Measurements from ENCODE around the gene POM121C.
"Not testable (repeated sequence)": the region's sequence is repeated elsewhere in the genome, so short reads cannot be mapped to it uniquely, and the experiment has no call there.

POM121C gene

GRCh38 chr7:75480313-75480712 lies 5.8 kb downstream of the POM121C start:
- not testable (repeated sequence) for H3K36me3 ChIP-seq (ENCODE audit: control insufficient read depth, insufficient read depth, low read length); H3K27ac ChIP-seq (ENCODE audit: low read depth, low read length); H3K4me3 ChIP-seq (ENCODE audit: low read depth, low read length); H3K9ac ChIP-seq (ENCODE audit: low read depth, low read length); H3K9me3 ChIP-seq (ENCODE audit: control insufficient read depth, insufficient read depth, low read length); H3K27me3 ChIP-seq (ENCODE audit: control insufficient read depth, insufficient read depth, low read length); H3K4me1 ChIP-seq (ENCODE audit: control insufficient read depth, insufficient read depth, low read length)

- H3K27me3 ChIP-seq (ENCODE audit: control insufficient read depth, insufficient read depth, low read length); H3K9me3 ChIP-seq (ENCODE audit: control insufficient read depth, insufficient read depth, low read length); H3K4me1 ChIP-seq (ENCODE audit: control insufficient read depth, insufficient read depth, low read length); H3K27ac ChIP-seq (ENCODE audit: low read depth, low read length); H3K9ac ChIP-seq (ENCODE audit: low read depth, low read length); H3K4me3 ChIP-seq (ENCODE audit: low read depth, low read length): not testable (repeated sequence)
- peaks cover 19% of the 10 kb centered on the region for H3K36me3 ChIP-seq (ENCODE audit: control insufficient read depth, insufficient read depth, low read length)
These were observed 8.6 kb downstream of the POM121C start for GRCh38 chr7:75477457-75477856.

GRCh38 chr7:75470166-75470565 lies 15.9 kb downstream of the POM121C start:
- not testable (repeated sequence) for H3K9ac ChIP-seq (ENCODE audit: low read depth, low read length); H3K9me3 ChIP-seq (ENCODE audit: control insufficient read depth, insufficient read depth, low read length); H3K27me3 ChIP-seq (ENCODE audit: control insufficient read depth, insufficient read depth, low read length); H3K4me1 ChIP-seq (ENCODE audit: control insufficient read depth, insufficient read depth, low read length); H3K4me3 ChIP-seq (ENCODE audit: low read depth, low read length); H3K27ac ChIP-seq (ENCODE audit: low read depth, low read length)
- H3K36me3 ChIP-seq (ENCODE audit: control insufficient read depth, insufficient read depth, low read length) = peaks cover 26% of the 10 kb centered on the region

DNA sequence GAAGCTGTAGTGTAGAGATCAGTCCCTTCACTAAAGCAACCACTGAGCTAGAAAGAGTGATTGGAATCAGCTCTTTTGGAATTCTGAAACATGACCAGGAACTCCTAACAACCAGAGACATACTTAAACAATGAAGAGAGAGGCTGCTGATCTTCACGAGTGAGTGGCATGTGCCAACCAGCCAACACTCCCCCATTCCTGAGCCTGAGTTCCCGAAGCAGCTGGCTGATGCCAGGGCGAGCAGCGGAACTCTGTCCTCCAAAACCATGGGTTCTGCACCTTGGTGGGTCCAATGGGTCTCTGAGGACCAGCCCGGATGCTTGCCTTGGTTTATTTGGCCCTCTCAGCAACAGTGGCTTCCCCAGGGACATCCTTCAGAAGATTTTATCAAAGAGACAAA lies 25.6 kb downstream of the POM121C start:
- not testable (repeated sequence) for H3K36me3 ChIP-seq (ENCODE audit: control insufficient read depth, insufficient read depth, low read length); H3K27me3 ChIP-seq (ENCODE audit: control insufficient read depth, insufficient read depth, low read length); H3K9me3 ChIP-seq (ENCODE audit: control insufficient read depth, insufficient read depth, low read length); H3K27ac ChIP-seq (ENCODE audit: low read depth, low read length); H3K4me1 ChIP-seq (ENCODE audit: control insufficient read depth, insufficient read depth, low read length); H3K9ac ChIP-seq (ENCODE audit: low read depth, low read length); H3K4me3 ChIP-seq (ENCODE audit: low read depth, low read length)

- H3K4me1 ChIP-seq (ENCODE audit: control insufficient read depth, insufficient read depth, low read length); H3K36me3 ChIP-seq (ENCODE audit: control insufficient read depth, insufficient read depth, low read length); H3K27ac ChIP-seq (ENCODE audit: low read depth, low read length); H3K9me3 ChIP-seq (ENCODE audit: control insufficient read depth, insufficient read depth, low read length); H3K4me3 ChIP-seq (ENCODE audit: low read depth, low read length); H3K9ac ChIP-seq (ENCODE audit: low read depth, low read length); H3K27me3 ChIP-seq (ENCODE audit: control insufficient read depth, insufficient read depth, low read length): not testable (repeated sequence)
These were observed 28.1 kb downstream of the POM121C start for GRCh38 chr7:75458034-75458433.

- H3K36me3 ChIP-seq (ENCODE audit: control insufficient read depth, insufficient read depth, low read length); H3K27ac ChIP-seq (ENCODE audit: low read depth, low read length); H3K4me1 ChIP-seq (ENCODE audit: control insufficient read depth, insufficient read depth, low read length); H3K9me3 ChIP-seq (ENCODE audit: control insufficient read depth, insufficient read depth, low read length); H3K9ac ChIP-seq (ENCODE audit: low read depth, low read length); H3K27me3 ChIP-seq (ENCODE audit: control insufficient read depth, insufficient read depth, low read length); H3K4me3 ChIP-seq (ENCODE audit: low read depth, low read length): not testable (repeated sequence)
These were observed 29.7 kb downstream of the POM121C start for GRCh38 chr7:75456403-75456802.

DNA sequence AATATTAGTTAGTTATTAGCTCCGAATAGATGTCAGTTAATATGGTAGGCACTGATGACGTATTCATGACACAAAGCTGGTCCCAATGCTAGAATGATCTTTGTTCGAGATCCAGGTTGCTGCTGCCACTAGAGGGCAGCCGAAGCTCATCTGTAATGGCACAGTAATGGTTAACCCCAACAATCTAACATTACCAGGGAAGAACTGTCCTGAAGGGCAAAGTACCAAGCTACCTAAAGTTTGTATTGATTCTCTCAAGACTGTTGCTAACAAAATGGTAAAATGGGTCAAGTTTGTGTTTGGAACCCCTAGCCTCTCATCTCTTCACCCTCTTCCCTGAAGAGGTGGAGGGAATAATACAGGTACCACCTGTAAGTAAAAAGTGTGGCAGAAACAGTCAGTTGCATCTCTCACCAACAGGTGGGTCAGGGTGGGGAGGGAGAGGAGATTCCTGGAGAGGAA lies 33.6 kb downstream of the POM121C start:
- not testable (repeated sequence) for H3K4me1 ChIP-seq (ENCODE audit: control insufficient read depth, insufficient read depth, low read length); H3K9me3 ChIP-seq (ENCODE audit: control insufficient read depth, insufficient read depth, low read length); H3K4me3 ChIP-seq (ENCODE audit: low read depth, low read length); H3K9ac ChIP-seq (ENCODE audit: low read depth, low read length); H3K27me3 ChIP-seq (ENCODE audit: control insufficient read depth, insufficient read depth, low read length); H3K27ac ChIP-seq (ENCODE audit: low read depth, low read length); H3K36me3 ChIP-seq (ENCODE audit: control insufficient read depth, insufficient read depth, low read length)

DNA sequence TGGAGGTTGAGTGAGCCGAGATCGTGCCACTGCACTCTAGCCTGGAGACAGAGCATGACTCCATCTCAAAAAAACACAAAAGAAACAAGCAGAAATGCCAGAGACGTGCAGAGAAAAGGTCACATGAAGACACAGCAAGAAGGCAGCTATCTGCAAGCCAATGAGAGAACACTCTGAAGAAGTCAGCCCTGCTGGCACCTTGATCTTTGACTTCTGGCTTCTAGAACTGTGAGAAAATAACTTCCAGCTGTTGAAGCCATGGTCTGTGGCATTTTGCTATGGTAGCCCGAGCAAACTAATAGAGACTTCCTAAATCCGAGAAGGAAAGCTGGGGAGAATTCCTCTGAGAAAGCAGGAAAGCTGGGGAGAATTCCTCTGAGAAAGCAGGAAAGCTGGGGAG lies 36.2 kb downstream of the POM121C start:
- not testable (repeated sequence) for H3K4me3 ChIP-seq (ENCODE audit: low read depth, low read length); H3K36me3 ChIP-seq (ENCODE audit: control insufficient read depth, insufficient read depth, low read length); H3K27me3 ChIP-seq (ENCODE audit: control insufficient read depth, insufficient read depth, low read length); H3K9me3 ChIP-seq (ENCODE audit: control insufficient read depth, insufficient read depth, low read length); H3K9ac ChIP-seq (ENCODE audit: low read depth, low read length); H3K4me1 ChIP-seq (ENCODE audit: control insufficient read depth, insufficient read depth, low read length); H3K27ac ChIP-seq (ENCODE audit: low read depth, low read length)

DNA sequence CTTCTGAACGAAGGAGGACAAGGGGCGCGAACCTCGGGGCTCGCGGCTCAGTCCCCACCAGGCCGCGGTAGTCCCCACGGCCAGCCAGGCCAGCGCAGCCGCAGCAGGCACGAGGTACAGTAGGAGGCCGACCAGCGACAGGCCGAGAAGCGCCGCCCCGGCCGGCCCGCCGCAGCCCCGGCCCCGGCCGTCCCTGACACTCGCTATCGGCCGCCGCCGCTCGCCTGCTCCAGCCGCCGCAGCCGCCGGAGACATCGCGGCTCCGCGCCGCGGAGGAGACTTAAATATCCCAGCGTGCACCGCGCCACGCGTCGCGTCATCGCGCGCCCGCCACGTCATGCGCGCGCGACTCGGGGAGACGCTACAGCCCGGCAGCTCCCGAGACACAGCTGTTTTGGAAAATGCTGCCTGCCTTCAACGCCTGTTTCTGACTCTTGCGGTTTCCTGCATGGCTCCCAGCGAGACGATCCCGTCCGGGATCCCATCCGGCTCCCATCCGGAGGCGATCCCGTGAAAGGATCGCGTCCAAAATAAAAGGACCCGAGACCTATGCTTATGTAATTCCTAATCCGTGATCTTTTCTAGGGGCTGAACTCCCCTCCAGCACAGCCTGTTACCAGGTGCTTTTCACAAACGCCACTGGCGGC lies 43.5 kb downstream of the POM121C start:
- peak overlapping the region; percentile 85 for H3K27ac ChIP-seq (ENCODE audit: low read depth, low read length)
- not testable (repeated sequence) for H3K9me3 ChIP-seq (ENCODE audit: control insufficient read depth, insufficient read depth, low read length); H3K4me1 ChIP-seq (ENCODE audit: control insufficient read depth, insufficient read depth, low read length); H3K27me3 ChIP-seq (ENCODE audit: control insufficient read depth, insufficient read depth, low read length)
- peak overlapping the region; percentile 70 for H3K4me3 ChIP-seq (ENCODE audit: low read depth, low read length)
- H3K9ac ChIP-seq (ENCODE audit: low read depth, low read length) = peak overlapping the region; percentile 59; the same call in 1 of the 2 replicates
- H3K36me3 ChIP-seq (ENCODE audit: control insufficient read depth, insufficient read depth, low read length) = peaks cover 29% of the 10 kb centered on the region

GRCh38 chr7:75442101-75442464 lies 44.0 kb downstream of the POM121C start:
- peaks cover 33% of the 10 kb centered on the region for H3K36me3 ChIP-seq (ENCODE audit: control insufficient read depth, insufficient read depth, low read length)
- not testable (repeated sequence) for H3K27ac ChIP-seq (ENCODE audit: low read depth, low read length); H3K4me1 ChIP-seq (ENCODE audit: control insufficient read depth, insufficient read depth, low read length); H3K9me3 ChIP-seq (ENCODE audit: control insufficient read depth, insufficient read depth, low read length); H3K27me3 ChIP-seq (ENCODE audit: control insufficient read depth, insufficient read depth, low read length); H3K9ac ChIP-seq (ENCODE audit: low read depth, low read length)
- H3K4me3 ChIP-seq (ENCODE audit: low read depth, low read length) = peak overlapping the region; percentile 49

GRCh38 chr7:75439000-75439399 lies 47.1 kb downstream of the POM121C start:
- not testable (repeated sequence) for H3K4me3 ChIP-seq (ENCODE audit: low read depth, low read length); H3K27ac ChIP-seq (ENCODE audit: low read depth, low read length); H3K9me3 ChIP-seq (ENCODE audit: control insufficient read depth, insufficient read depth, low read length); H3K27me3 ChIP-seq (ENCODE audit: control insufficient read depth, insufficient read depth, low read length); H3K9ac ChIP-seq (ENCODE audit: low read depth, low read length); H3K4me1 ChIP-seq (ENCODE audit: control insufficient read depth, insufficient read depth, low read length)
- H3K36me3 ChIP-seq (ENCODE audit: control insufficient read depth, insufficient read depth, low read length) = peaks cover 60% of the 10 kb centered on the region

- not testable (repeated sequence) for H3K27ac ChIP-seq (ENCODE audit: low read depth, low read length); H3K4me1 ChIP-seq (ENCODE audit: control insufficient read depth, insufficient read depth, low read length); H3K9ac ChIP-seq (ENCODE audit: low read depth, low read length); H3K4me3 ChIP-seq (ENCODE audit: low read depth, low read length); H3K9me3 ChIP-seq (ENCODE audit: control insufficient read depth, insufficient read depth, low read length); H3K27me3 ChIP-seq (ENCODE audit: control insufficient read depth, insufficient read depth, low read length)
- H3K36me3 ChIP-seq (ENCODE audit: control insufficient read depth, insufficient read depth, low read length) = peaks cover 29% of the 10 kb centered on the region
These were observed 62.6 kb downstream of the POM121C start for GRCh38 chr7:75423481-75423880.
